GM23338 (cell line): ENCODE data around the gene KLHL12. TPM values are rescaled to one million over a fixed set of nuclear protein-coding genes. Genes with fewer than 3 reads are reported as not detected.

ENCODE experiments used
- ATAC-seq: fragments of 200-7000 bp; cut with Tn5 transposase; 3 replicates; pipeline ENCODE4 v1.9.1; 2020
- DNase-seq: peaks from one replicate; pipeline ENCODE4 v3.0.0-alpha.2; 2015; ENCODE audit warnings: low spot score
- H2AFZ ChIP-seq: fragments of 200-600 bp; sonication (generic); 2 replicates; pipeline ENCODE4 v1.8.0; 2016; ENCODE audit warnings: antibody characterized with exemption, mild to moderate bottlenecking, moderate library complexity
- H3F3A ChIP-seq: fragments of 200-600 bp; sonication (generic); replicated peaks from 2 replicates; pipeline ENCODE4 v1.8.0; 2017; ENCODE audit warnings: antibody characterized with exemption, mixed run types, low read depth
- H3K27ac ChIP-seq: fragments of 200-600 bp; sonication (generic); 2 replicates; pipeline ENCODE4 v1.6.1; 2016; ENCODE audit warnings: low read depth
- H3K27me3 ChIP-seq: fragments of 200-600 bp; sonication (generic); 2 replicates; pipeline ENCODE4 v1.8.0; 2016; ENCODE audit warnings: mild to moderate bottlenecking, mixed run types, moderate library complexity; ENCODE audit not compliant: insufficient read depth
- H3K36me3 ChIP-seq: fragments of 200-600 bp; sonication (generic); 2 replicates; pipeline ENCODE4 v1.8.0; 2016; ENCODE audit warnings: mild to moderate bottlenecking; ENCODE audit not compliant: insufficient read depth
- H3K4me1 ChIP-seq: fragments of 200-600 bp; sonication (generic); 2 replicates; pipeline ENCODE4 v1.8.0; 2016; ENCODE audit warnings: mild to moderate bottlenecking, moderate library complexity; ENCODE audit not compliant: insufficient read depth
- H3K4me2 ChIP-seq: fragments of 200-600 bp; sonication (generic); 2 replicates; pipeline ENCODE4 v1.7.1; 2017; ENCODE audit warnings: mixed run types
- H3K4me3 ChIP-seq: fragments of 200-600 bp; sonication (generic); 2 replicates; pipeline ENCODE4 v1.6.1; 2016; ENCODE audit warnings: mixed run types
- H3K79me2 ChIP-seq: fragments of 200-600 bp; sonication (generic); replicated peaks from 2 replicates; pipeline ENCODE4 v1.8.0; 2017; ENCODE audit warnings: mild to moderate bottlenecking; ENCODE audit not compliant: insufficient read depth
- H3K9me2 ChIP-seq: fragments of 200-600 bp; sonication (generic); 2 replicates; pipeline ENCODE4 v1.8.0; 2017; ENCODE audit not compliant: insufficient read depth
- H4K20me1 ChIP-seq: fragments of 200-600 bp; sonication (generic); replicated peaks from 2 replicates; pipeline ENCODE4 v1.8.0; 2017; ENCODE audit warnings: mild to moderate bottlenecking; ENCODE audit not compliant: insufficient read depth
- H3K27ac Mint-ChIP-seq: 2 replicates; pipeline ENCODE4 v1.8.0; 2020; ENCODE audit warnings: inconsistent platforms, mild to moderate bottlenecking, moderate library complexity, mixed read lengths
- H3K27me3 Mint-ChIP-seq: 3 replicates; pipeline ENCODE4 v1.8.0; 2022; ENCODE audit warnings: low read depth, mild to moderate bottlenecking, moderate library complexity, mixed read lengths, inconsistent platforms; ENCODE audit not compliant: insufficient read depth, poor library complexity
- H3K36me3 Mint-ChIP-seq: 3 replicates; pipeline ENCODE4 v1.8.0; 2021; ENCODE audit warnings: low read depth, mild to moderate bottlenecking, inconsistent platforms, moderate library complexity, mixed read lengths
- H3K4me1 Mint-ChIP-seq: 3 replicates; pipeline ENCODE4 v1.8.0; 2020; ENCODE audit warnings: mild to moderate bottlenecking, inconsistent platforms, mixed read lengths
- H3K4me3 Mint-ChIP-seq: 3 replicates; pipeline ENCODE4 v1.8.0; 2021; ENCODE audit warnings: moderate library complexity, mild to moderate bottlenecking, inconsistent platforms, mixed read lengths
- H3K9me3 Mint-ChIP-seq: 3 replicates; pipeline ENCODE4 v1.8.0; 2020; ENCODE audit warnings: moderate library complexity, mild to moderate bottlenecking, inconsistent platforms, mixed read lengths
- CREB1 ChIP-seq: fragments of 250-450 bp; sonication (Bioruptor Pico); IDR thresholded peaks from 2 replicates; pipeline ENCODE4 v1.5.0; 2020; ENCODE audit warnings: low read depth, mild to moderate bottlenecking, moderate library complexity
- EZH2phosphoT487 ChIP-seq: fragments of 200-600 bp; sonication (generic); IDR thresholded peaks from one replicate; pipeline ENCODE4 v1.8.1; 2018; ENCODE audit warnings: antibody characterized with exemption; ENCODE audit not compliant: unreplicated experiment
- JUNB ChIP-seq: IDR thresholded peaks from one replicate; pipeline ENCODE4 v1.6.1; 2016; ENCODE audit warnings: antibody characterized with exemption; ENCODE audit not compliant: unreplicated experiment
- NANOG ChIP-seq: IDR thresholded peaks from 2 replicates; pipeline ENCODE4 v1.6.1; 2016; ENCODE audit warnings: antibody characterized with exemption, borderline replicate concordance
- POLR2AphosphoS5 ChIP-seq: IDR thresholded peaks from 2 replicates; pipeline ENCODE4 v1.6.1; 2016; ENCODE audit warnings: antibody characterized with exemption, low read depth
- ZNF114 ChIP-seq: fragments of 250-450 bp; sonication (Bioruptor Pico); IDR thresholded peaks from 2 replicates; pipeline ENCODE4 v1.5.0; 2020; ENCODE audit warnings: mild to moderate bottlenecking, moderate library complexity
- ZNF331 ChIP-seq: fragments of 250-450 bp; sonication (Bioruptor Pico); IDR thresholded peaks from 2 replicates; pipeline ENCODE4 v1.5.0; 2020; ENCODE audit warnings: low read depth, mild to moderate bottlenecking, moderate library complexity
- polyA plus RNA-seq: library from polyadenylated mRNA; unstranded; fragments of >200 nt; fragmentation: Nextera tagmentation; extraction: Ambion mirVana; gene quantifications from 2 replicates; pipeline ENCODE4 v1.2.1, GENCODE V29; 2016
- total RNA-seq: library from RNA; depleted of rRNA; stranded (reverse); fragments of >200 nt; shearing (Covaris generic); gene quantifications from 2 replicates; pipeline ENCODE4 v1.2.3, GENCODE V29; 2014
- TF ChIP-seq, protein P1 (sequence below), 2 experiments: fragments of 200-600 bp in 1 of 2; sonication (generic) in 1 of 2; conservative IDR thresholded peaks; 2 replicates each; pipeline versions ENCODE4 v1.5.1 to v1.6.1; 2016 to 2017; ENCODE audit warnings: antibody characterized with exemption in 2 of 2, low read depth in 2 of 2, mild to moderate bottlenecking in 2 of 2, moderate library complexity in 1 of 2
- TF ChIP-seq, protein P2 (sequence below): fragments of 250-450 bp; sonication (Bioruptor Pico); IDR thresholded peaks from 2 replicates; pipeline ENCODE4 v1.5.0; 2020; ENCODE audit warnings: mild to moderate bottlenecking, moderate library complexity
- TF ChIP-seq, protein P3 (sequence below): IDR thresholded peaks from one replicate; pipeline ENCODE4 v1.6.1; 2018; ENCODE audit warnings: antibody characterized with exemption; ENCODE audit not compliant: unreplicated experiment

Gene KLHL12
- total and polyA plus RNA-seq, 2 experiments from 2014 or later: 14.6 to 27.5 TPM

- Histone ChIP-seq H3K9me2 (no peaks in the 10 kb centered on the region), H3K79me2 (no peaks in the 10 kb centered on the region), H3K27me3 (no peaks in the 10 kb centered on the region), H2AFZ (no peak overlapping the region), H3K36me3 (0 out of 2 replicates have a peak, but pooled peaks cover 6% of the 10 kb centered on the region), H4K20me1 (no peaks in the 10 kb centered on the region), H3K27ac (no peak overlapping the region), H3F3A (0 out of 2 replicates have a peak, but pooled peaks cover 6% of the 10 kb centered on the region), H3K4me2 (no peak overlapping the region), H3K4me3 (no peak overlapping the region), H3K4me1 (peaks cover 2% of the 10 kb centered on the region)
- ATAC-seq (no peak), DNase-seq (no peak)
- Mint-ChIP-seq H3K27me3 (no peaks in the 10 kb centered on the region), H3K4me3 (no peak overlapping the region), H3K9me3 (no peaks in the 10 kb centered on the region), H3K4me1 (peaks cover 2% of the 10 kb centered on the region; the same call in 1 of the 3 replicates), H3K27ac (no peak overlapping the region), H3K36me3 (peaks cover 28% of the 10 kb centered on the region)
- TF ChIP-seq JUNB (no peak), CREB1 (no peak), POLR2AphosphoS5 (no peak), ZNF331 (CRISPR knock-in tag) (no peak), NANOG (no peak), EZH2phosphoT487 (no peak), ZNF114 (CRISPR knock-in tag) (no peak)
- TF ChIP-seq, protein P1, sequence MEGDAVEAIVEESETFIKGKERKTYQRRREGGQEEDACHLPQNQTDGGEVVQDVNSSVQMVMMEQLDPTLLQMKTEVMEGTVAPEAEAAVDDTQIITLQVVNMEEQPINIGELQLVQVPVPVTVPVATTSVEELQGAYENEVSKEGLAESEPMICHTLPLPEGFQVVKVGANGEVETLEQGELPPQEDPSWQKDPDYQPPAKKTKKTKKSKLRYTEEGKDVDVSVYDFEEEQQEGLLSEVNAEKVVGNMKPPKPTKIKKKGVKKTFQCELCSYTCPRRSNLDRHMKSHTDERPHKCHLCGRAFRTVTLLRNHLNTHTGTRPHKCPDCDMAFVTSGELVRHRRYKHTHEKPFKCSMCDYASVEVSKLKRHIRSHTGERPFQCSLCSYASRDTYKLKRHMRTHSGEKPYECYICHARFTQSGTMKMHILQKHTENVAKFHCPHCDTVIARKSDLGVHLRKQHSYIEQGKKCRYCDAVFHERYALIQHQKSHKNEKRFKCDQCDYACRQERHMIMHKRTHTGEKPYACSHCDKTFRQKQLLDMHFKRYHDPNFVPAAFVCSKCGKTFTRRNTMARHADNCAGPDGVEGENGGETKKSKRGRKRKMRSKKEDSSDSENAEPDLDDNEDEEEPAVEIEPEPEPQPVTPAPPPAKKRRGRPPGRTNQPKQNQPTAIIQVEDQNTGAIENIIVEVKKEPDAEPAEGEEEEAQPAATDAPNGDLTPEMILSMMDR (conservative IDR thresholded peaks at IDR 0.05; ENCODE audit: low read depth in 2 of 2): no peak
- TF ChIP-seq, protein P2, sequence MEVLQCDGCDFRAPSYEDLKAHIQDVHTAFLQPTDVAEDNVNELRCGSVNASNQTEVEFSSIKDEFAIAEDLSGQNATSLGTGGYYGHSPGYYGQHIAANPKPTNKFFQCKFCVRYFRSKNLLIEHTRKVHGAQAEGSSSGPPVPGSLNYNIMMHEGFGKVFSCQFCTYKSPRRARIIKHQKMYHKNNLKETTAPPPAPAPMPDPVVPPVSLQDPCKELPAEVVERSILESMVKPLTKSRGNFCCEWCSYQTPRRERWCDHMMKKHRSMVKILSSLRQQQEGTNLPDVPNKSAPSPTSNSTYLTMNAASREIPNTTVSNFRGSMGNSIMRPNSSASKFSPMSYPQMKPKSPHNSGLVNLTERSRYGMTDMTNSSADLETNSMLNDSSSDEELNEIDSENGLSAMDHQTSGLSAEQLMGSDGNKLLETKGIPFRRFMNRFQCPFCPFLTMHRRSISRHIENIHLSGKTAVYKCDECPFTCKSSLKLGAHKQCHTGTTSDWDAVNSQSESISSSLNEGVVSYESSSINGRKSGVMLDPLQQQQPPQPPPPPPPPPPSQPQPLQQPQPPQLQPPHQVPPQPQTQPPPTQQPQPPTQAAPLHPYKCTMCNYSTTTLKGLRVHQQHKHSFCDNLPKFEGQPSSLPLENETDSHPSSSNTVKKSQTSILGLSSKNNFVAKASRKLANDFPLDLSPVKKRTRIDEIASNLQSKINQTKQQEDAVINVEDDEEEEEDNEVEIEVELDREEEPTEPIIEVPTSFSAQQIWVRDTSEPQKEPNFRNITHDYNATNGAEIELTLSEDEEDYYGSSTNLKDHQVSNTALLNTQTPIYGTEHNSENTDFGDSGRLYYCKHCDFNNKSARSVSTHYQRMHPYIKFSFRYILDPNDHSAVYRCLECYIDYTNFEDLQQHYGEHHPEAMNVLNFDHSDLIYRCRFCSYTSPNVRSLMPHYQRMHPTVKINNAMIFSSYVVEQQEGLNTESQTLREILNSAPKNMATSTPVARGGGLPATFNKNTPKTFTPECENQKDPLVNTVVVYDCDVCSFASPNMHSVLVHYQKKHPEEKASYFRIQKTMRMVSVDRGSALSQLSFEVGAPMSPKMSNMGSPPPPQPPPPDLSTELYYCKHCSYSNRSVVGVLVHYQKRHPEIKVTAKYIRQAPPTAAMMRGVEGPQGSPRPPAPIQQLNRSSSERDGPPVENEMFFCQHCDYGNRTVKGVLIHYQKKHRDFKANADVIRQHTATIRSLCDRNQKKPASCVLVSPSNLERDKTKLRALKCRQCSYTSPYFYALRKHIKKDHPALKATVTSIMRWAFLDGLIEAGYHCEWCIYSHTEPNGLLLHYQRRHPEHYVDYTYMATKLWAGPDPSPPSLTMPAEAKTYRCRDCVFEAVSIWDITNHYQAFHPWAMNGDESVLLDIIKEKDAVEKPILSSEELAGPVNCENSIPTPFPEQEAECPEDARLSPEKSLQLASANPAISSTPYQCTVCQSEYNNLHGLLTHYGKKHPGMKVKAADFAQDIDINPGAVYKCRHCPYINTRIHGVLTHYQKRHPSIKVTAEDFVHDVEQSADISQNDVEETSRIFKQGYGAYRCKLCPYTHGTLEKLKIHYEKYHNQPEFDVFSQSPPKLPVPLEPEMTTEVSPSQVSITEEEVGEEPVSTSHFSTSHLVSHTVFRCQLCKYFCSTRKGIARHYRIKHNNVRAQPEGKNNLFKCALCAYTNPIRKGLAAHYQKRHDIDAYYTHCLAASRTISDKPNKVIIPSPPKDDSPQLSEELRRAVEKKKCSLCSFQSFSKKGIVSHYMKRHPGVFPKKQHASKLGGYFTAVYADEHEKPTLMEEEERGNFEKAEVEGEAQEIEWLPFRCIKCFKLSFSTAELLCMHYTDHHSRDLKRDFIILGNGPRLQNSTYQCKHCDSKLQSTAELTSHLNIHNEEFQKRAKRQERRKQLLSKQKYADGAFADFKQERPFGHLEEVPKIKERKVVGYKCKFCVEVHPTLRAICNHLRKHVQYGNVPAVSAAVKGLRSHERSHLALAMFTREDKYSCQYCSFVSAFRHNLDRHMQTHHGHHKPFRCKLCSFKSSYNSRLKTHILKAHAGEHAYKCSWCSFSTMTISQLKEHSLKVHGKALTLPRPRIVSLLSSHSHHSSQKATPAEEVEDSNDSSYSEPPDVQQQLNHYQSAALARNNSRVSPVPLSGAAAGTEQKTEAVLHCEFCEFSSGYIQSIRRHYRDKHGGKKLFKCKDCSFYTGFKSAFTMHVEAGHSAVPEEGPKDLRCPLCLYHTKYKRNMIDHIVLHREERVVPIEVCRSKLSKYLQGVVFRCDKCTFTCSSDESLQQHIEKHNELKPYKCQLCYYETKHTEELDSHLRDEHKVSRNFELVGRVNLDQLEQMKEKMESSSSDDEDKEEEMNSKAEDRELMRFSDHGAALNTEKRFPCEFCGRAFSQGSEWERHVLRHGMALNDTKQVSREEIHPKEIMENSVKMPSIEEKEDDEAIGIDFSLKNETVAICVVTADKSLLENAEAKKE (CRISPR knock-in tag): no peak
- TF ChIP-seq, protein P3, sequence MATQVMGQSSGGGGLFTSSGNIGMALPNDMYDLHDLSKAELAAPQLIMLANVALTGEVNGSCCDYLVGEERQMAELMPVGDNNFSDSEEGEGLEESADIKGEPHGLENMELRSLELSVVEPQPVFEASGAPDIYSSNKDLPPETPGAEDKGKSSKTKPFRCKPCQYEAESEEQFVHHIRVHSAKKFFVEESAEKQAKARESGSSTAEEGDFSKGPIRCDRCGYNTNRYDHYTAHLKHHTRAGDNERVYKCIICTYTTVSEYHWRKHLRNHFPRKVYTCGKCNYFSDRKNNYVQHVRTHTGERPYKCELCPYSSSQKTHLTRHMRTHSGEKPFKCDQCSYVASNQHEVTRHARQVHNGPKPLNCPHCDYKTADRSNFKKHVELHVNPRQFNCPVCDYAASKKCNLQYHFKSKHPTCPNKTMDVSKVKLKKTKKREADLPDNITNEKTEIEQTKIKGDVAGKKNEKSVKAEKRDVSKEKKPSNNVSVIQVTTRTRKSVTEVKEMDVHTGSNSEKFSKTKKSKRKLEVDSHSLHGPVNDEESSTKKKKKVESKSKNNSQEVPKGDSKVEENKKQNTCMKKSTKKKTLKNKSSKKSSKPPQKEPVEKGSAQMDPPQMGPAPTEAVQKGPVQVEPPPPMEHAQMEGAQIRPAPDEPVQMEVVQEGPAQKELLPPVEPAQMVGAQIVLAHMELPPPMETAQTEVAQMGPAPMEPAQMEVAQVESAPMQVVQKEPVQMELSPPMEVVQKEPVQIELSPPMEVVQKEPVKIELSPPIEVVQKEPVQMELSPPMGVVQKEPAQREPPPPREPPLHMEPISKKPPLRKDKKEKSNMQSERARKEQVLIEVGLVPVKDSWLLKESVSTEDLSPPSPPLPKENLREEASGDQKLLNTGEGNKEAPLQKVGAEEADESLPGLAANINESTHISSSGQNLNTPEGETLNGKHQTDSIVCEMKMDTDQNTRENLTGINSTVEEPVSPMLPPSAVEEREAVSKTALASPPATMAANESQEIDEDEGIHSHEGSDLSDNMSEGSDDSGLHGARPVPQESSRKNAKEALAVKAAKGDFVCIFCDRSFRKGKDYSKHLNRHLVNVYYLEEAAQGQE: no peak
Observed at GRCh38 chr1:202850593-202851362, 76.3 kb downstream of the KLHL12 start.
